ENCODE data around the gene PNPLA2.

Gene PNPLA2, protein sequence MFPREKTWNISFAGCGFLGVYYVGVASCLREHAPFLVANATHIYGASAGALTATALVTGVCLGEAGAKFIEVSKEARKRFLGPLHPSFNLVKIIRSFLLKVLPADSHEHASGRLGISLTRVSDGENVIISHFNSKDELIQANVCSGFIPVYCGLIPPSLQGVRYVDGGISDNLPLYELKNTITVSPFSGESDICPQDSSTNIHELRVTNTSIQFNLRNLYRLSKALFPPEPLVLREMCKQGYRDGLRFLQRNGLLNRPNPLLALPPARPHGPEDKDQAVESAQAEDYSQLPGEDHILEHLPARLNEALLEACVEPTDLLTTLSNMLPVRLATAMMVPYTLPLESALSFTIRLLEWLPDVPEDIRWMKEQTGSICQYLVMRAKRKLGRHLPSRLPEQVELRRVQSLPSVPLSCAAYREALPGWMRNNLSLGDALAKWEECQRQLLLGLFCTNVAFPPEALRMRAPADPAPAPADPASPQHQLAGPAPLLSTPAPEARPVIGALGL

DNA sequence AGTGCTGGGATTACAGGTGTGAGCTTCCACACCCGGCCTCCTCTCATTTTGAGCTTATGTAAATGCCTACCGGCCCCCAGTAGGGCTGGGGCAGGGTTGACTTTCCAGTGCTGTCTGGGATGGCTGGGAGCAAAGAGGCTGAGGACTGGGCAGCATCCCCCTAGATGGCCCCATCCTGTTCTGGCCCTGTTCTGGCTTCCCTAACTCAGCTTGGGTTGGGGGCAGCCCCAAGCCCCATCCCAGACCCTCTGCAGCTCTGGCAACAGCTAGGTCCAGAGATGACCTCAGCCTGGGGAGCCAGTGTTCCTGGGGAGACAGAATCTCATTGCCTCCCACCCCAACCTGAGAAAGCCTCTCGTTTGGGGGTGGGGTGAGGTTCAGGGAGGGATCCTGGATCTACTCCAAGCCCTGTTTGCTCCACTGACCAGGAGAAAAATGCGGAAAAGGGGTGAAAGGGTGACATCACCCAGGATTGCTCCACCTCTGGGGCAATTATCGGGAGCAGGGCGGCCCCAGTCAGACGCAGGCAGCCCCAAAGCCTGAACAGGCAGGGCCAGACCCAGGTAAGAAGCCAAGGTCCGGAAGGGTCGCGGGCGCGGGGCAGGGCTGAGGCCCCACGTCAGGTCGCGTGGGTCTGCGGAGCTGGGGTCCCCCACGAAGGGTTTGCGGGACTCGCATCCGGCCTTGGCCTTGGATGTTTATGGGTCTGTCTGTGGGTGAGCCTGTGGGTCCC lies at the start of gene PNPLA2:
Gene PNPLA2 (plus strand): TSS at position 519 of the 733 bp plus-strand sequence. CDS start 805 bp downstream, outside the sequence.
- no peak for DNase-seq (ENCODE audit: low spot score)

DNA sequence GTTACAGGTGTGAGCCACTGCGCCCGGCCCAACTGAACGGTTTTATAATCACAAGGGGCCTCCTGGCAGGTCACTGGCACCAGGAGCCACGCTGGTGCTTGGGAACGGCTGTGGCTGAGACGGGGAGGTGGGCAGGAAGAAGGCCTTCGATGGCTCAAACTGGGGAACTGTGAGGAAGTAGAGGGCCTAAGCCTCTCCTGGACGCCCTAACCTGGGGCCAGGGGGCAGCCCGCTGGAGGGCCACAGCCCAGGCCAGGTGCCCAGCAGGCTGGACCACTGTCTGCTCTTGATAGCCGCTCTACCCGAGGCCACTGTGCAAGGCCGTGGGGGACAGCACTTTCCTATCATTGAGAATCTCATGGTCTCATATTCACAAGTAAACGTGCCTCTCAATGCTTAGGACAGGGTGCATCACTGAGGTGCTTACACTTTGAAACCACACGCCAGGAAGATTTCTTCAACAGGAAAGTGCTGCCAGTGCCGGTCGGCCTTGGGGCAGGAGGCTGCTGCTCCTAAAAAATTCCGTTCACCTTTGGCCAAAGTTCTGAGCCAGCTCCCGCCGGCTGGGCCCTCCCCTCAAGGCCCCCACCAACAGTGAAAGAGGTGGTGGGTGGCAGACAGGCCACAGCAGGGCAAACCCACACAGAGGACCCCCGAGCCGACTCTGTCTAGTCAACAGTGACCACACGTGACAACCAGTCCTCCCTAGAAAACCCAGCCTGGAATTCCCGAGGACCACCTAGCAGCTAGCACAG lies 48.6 kb upstream of the PNPLA2 start:
- DNase-seq (ENCODE audit: low spot score): no peak

DNA sequence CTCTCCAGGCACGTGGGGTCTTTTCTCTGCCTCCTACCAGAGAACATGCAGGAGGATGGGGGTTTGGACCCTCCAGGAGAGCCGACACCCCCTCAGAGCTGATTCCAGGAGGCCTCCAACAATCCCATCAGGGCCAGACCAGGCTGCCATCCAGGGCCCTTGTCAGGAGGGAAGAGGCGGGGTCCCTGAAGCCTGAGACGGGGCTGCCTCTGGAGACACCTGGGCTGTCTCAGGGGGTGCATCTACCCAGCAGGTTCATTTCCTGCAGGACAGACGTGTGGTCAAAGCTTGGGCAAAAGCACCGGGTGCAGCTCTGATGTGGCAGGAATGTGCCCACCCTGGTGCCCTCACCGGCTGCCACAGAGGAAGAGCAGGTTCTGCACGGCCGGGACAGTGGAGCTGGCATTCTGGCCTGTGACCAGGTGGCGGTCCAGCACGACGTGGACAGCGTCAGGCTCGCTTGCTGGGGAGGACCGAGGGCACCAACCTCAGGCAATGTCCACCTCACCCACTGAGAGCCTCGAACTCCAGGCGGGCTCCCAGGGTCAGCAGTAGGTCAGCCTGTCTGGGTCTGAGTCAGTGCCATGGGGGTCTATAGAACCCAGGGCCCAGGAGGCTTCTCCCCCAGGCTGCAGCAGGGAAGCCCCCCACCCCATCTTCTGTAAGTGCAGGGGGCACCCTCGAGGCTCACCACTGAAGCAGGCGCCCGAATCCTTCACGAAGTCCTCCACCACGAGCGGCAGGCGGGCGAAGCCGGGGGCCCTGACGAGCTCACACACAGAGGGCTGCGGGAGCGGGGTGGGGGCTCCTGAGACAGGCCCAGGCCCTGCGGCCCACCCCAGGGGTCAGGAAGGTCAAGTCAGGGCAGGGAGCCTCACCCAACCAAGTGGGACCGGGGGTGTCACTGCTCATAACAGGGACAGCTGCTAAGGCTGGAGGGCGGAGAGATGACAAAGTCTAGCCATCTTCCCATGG lies 47.8 kb upstream of the PNPLA2 start:
- DNase-seq (ENCODE audit: low spot score): no peak

DNA sequence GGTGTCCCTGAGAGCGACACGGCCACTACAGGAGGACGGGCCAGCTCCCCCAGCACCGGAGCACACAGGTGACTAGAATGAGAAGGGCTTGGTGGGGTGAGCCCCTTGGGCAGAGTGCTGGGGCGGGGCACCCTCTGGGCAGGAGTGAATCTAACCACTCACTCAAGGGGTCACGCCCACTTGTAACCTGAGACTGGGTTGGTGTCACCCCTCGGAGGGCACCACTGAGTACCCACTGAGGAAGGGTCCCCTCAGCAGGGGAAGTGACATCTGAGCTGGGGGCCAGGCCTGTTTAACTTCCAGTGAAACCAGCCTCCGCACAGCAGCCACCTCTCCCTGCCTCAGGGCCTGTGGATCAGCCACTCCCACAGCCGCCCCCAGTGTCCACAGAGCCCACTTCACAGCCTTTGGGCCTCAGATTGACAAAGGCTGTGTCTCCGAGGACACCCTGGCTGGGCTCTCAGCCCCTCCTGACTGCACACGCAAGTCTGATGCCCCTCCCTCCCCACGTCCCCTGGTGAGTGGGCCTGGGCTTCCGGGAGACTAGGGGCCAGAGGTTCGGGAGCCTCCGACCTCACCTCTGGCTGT lies 47.0 kb upstream of the PNPLA2 start:
- no peak for DNase-seq (ENCODE audit: low spot score)

DNA sequence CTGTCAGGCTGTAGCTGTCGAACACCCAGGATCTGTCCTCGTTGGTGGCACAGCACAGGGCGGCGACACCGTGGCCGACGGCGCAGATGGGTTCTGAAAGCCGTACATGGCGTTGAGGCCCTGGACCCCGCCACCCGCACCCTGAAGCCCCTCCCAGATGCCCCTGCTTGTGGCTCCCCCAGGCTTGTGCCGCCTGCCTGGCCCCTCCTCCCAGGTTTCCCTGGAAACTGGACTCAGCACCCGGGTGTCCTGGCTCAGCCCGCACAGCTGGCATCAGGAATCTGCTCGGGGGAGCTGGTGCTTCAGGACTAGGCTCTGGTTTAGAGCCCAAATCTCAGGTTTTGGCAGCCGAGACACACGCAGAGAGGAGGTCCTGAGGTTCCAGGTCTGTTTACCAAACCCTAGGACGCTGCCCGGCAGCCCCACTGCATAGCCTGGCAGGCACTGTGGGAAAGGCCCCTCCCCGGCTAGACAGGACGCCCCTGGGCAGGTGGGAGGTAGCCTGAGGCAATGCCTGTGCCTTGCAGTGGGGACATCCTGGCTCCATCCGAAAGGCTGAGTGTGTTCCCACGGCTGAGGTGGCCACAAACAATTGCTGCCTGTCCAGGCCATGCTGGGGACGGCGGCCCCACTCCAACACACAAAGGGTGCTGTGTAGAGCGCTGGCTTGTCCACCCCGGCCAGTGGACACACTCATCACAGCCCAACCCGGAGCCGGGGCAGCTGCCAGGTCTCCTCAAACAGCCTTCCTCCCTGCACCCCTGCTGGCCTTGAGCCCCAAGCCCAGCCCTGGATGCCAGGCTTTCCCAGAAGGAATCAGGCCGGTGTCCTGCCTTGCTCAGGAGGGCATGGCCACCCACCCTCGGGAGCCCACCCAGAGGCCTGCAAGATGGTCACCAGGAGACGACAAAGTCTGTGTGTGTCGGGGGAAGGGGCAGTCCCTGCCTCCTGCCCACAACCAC lies 46.0 kb upstream of the PNPLA2 start:
- no peak for DNase-seq (ENCODE audit: low spot score)

DNA sequence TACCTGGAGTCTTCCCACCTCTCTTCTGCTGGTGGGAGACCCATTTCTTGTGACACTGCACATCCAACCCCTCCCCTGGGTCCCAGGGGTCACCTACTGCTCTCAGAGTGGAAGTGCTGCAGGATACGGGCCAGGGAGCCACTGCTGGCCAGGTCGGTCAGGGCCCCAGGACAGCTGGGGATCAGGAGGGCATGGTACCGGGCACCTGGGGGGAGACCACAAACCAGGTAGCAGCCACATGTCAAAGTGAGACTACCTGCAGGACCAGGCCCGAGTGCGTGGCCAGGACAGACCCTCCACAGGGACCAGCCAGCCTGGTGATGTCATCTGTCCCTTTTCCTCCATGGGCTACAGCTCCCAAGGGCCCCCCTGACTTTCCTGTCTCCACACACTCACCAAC lies 45.3 kb upstream of the PNPLA2 start:
- DNase-seq (ENCODE audit: low spot score): no peak

DNA sequence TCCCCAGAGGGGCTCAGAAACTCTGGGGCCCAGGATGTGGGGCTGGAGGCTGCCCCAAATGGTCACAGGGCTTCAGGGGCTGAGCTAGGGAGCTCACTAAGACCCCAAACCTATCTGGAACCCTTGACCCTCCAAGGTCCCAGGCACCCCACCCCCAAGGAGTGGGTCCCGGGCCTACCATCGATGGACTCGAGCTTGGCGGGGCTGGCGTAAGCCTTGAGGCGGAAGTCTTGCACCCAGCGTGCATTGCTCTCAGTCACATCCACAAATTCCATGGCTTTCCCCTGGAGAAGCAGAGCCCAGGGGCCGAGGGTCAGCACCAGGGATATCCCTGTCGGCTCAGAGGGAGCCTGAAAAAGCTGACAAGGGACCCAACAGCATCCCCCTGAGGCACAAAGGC lies 44.9 kb upstream of the PNPLA2 start:
- DNase-seq (ENCODE audit: low spot score): no peak

DNA sequence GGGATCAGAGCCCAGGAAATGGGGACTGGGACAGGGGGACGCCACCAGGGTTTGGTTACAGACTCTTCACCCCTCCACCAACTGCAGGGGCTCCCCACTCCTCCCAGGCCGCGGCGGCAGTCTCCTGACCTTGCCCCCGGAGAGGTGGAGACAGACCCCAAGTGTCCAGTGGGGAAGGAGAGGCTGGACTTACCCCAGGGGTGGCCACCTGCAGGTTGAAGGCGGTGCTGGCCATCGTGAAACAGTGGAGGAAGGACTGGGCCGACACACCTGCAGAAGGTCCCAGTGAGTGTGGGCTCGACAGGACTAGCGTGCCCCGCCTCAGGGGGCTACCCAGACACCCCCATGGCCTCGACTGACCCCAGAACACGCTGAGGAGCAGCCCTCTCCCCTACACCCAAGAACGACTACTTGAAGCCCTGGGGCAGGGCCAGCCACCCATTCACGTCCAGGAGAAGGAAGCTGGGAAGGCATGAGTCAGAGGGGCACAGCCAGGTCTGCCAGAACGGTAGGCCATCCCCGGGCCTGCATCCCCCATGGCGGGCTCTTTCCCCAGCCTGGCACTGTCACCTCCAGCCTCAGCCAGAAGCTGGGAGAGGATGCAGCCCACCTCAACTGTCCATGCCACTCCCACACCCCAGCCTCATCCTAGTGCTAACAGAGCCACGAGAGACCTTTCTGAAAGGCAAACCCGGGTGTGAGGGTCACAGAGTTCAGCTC lies 43.7 kb upstream of the PNPLA2 start:
- no peak for DNase-seq (ENCODE audit: low spot score)

DNA sequence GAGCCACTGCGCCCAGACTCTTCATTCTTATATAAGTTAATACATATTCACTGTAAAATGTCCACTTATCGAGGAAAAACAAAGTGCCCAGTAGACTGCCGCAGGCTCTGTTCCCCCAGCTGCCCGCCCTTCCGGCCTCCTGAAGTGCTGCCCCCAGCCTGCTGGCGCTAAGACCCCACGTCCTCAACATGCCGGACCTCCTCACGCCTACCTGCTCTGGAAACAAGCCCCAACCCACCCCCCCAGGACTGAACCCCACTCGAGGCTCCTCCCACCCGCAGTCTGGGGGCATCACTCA lies 42.5 kb upstream of the PNPLA2 start:
- no peak for DNase-seq (ENCODE audit: low spot score)

DNA sequence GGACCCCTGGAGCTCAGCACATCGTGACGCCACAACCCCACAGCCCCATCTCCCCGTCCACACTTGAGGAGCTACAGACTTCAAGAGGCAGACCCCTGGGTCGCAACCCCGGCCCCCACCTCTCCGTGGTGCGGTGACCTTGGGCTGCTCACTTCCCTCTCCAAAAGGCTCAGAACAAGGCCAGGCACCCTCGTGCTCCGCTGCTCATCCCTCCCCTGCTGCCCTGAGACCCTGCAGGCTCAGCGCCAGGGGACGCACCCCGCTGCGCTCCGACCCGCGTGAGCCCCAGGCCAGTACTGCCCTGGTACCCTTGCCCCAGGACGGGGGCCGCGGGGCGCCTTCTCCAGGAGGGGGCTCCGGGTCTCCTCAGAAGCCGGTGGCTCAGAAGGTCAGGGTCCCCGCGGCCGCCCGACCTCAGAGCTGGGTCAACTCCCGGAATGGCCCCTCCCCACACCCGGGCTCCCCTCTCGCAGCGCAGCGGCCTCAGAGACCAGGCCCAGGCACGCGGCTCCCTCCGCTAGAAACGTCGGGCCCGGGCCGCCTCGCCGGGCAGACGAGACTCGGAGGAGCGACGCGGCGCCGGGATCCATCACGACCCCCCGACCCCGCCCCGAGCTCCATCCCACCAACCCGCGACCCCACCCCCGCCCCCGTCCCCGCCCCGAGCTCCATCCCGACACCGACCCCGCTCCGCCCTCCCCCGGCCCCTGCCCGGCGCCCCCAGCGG lies 42.0 kb upstream of the PNPLA2 start:
- no peak for DNase-seq (ENCODE audit: low spot score)

DNA sequence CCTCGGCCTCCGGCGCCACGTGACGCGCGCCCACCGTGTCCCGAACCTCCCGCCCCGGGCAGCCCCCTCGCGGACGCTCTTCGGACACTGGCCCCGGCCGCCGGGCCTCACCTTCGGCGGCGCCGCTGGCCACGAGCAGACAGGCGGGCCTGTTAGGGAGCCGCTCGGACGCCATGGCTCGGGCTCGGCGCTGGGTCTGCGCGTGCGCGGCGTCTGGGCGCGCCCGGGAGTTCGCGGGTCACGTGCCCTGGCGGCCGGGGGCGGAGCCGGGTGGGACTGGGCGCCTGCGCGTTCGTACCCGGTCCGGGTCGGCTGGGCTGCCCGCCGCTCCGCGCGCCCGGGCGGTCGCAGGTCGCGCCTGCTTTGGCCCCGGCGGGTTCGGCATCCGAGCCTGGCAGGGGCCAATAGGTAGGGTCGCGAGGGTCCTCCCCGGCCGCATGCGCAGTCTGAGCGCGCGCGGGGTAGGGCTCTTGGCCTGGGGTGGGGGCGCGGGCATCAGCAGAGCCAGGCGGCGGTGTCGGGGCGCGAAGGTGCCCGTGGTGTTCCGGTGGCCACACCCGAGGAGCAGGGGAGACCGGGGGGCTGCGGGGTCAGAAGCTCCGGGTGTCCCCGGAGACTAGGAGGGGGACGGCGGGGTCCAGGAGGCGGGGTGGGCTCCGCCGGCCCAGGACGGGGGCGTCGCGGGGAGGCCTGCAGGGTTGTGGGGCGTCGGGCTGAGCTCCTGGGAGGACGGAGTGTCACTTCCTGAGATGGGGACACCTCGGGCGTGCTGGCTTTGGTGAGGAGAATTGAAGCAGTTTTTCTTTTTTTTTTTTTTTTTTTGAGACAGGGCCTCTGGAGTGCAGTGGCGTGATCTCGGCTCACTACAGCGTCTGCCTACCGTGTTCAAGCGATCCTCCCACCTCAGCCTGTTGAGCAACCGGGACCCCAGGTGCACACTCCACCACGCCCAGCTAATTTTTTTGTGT lies 41.1 kb upstream of the PNPLA2 start, which contains the start of gene GATD1:
Gene GATD1 (minus strand): TSS at position 200 of the 968 bp plus-strand sequence. CDS start 25 bp downstream, at position 175.
- DNase-seq (ENCODE audit: low spot score): peak; percentile 87

DNA sequence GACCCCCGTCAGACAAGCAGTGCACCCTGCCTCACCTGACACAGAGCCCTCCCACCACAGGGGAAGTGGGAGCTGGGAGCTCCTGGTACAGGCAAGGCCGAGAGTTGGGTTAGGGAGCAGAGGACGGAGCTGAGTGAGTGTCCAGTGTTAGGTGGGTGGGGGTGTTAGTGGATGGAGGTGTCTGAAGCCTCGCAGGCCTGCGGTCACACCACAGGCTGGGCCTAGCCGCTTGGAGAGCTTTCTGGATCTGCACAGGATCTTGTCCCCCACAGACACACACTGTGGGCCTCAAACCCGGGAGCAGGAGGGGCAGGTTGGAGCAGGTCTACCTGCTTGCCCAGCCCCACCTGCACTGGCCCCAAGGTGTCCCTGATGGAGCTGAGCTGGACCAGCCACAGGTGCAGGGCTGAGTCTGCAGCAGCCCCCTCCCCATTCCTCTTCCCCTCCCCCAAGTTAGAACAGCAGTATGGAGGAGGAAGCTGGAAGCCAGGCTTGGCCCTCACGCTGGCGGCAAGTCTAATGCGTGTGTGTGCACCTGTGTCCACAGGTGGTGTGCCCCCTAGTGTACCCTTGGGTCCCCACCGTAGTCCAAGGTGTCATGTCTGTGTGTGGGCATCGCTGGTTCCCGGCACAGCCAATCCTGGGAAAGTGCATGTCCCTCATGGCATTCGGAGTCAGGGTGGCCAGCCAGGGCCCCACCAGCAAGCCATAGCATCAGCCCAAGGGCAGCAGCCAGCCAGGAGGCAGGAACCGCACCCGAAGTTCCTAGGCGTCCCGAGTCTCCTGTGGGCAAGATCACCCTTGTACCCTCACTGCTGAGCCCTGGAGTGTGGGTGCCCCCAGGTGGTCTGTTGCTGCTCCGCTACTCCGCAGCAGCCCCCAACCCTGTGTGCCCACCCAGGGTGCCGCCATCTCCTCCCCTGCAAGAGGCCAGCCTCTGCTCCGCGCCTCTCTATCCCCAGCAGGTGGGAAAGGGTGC lies 39.4 kb upstream of the PNPLA2 start:
- no peak for DNase-seq (ENCODE audit: low spot score)

DNA sequence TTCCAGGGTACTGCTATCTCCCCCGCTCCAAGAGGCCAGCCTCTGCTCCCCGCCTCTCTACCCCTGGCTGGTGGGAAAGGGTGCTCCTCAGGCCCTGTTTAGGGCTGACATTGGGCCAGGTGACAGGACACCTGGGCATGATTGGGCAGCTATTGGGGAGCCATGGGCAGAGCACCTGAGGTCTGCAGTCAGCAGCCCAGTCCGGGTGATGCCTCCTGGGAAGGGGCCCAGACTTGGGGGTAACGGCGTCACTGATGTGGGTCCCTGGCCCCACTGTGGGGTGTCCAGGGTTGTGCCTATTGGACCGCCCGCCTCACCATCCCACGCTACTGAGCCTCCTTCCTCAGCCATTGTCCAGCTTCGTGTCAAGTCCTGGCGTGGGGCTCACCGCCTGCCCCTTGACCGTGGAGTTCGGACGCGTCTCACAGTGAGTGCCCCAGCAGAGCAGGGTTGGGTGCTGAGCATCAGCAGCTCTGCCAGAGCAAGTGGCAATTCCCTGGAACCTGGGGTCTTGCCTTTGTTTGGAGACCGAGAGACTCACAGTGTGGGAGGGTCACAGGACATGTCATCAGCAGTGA lies 38.7 kb upstream of the PNPLA2 start:
- DNase-seq (ENCODE audit: low spot score): no peak

DNA sequence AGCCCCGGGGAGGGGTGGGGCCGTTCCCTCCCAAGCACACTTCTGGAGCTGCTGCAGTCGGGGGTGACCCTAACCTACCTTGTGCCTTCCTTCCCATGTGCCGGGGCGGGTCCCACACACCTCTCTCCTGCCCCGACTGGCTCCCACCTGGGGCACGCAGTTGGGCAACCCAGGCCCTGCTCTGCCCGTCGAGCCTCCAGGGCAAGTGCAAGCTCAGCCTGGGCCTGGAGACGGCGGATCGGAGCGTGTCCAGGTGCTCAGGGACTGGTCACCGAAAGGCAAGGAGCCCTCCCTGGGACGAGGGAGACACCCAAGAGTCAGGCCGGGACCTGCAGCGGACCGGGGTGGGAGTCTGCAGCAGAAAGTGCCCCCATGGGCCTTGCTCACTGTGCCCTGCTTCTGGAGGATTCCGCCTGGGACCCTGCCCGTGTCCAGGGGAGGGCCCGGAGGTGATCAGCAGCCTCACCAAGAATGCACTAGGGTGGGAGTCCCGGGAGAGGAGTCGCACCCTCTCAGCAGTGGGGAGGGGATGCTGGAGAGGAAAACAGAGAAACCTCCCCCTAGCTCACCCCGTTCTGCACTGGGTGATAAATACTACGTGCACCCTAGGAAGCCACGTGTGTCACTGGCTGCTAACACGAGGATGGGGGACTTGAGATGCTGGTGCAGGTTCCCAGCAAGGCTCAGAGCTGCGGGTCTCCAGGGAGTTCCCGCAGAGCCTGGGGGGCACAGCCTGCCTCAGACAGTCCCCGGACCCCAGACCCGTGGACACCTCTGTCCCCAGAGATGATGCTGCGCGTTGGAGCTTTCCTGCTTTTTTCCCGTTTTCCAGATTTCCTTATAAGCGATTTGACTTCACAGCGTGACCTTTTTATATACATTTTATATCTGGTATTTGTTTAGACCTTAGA lies 36.2 kb upstream of the PNPLA2 start:
- DNase-seq (ENCODE audit: low spot score): no peak

Measured in kidney capillary endothelial cell (primary cell).